Retinal pigment epithelial cell (primary cell): ENCODE measurements around the gene CDC25A.

Experiments used
- DNase-seq: peaks from one replicate; pipeline ENCODE4 v3.0.0-alpha.2; 2010; ENCODE audit warnings: low read depth
- H3K4me3 ChIP-seq: 2 replicates; pipeline ENCODE4 v1.5.1; 2011; ENCODE audit warnings: mild to moderate bottlenecking, low read length, control low read depth, moderate library complexity
- TF ChIP-seq, protein P1 (sequence below): conservative IDR thresholded peaks from 2 replicates; pipeline ENCODE4 v1.5.1; 2011; ENCODE audit warnings: low read depth, low read length, control low read depth, inconsistent platforms

The CDC25A gene

DNA sequence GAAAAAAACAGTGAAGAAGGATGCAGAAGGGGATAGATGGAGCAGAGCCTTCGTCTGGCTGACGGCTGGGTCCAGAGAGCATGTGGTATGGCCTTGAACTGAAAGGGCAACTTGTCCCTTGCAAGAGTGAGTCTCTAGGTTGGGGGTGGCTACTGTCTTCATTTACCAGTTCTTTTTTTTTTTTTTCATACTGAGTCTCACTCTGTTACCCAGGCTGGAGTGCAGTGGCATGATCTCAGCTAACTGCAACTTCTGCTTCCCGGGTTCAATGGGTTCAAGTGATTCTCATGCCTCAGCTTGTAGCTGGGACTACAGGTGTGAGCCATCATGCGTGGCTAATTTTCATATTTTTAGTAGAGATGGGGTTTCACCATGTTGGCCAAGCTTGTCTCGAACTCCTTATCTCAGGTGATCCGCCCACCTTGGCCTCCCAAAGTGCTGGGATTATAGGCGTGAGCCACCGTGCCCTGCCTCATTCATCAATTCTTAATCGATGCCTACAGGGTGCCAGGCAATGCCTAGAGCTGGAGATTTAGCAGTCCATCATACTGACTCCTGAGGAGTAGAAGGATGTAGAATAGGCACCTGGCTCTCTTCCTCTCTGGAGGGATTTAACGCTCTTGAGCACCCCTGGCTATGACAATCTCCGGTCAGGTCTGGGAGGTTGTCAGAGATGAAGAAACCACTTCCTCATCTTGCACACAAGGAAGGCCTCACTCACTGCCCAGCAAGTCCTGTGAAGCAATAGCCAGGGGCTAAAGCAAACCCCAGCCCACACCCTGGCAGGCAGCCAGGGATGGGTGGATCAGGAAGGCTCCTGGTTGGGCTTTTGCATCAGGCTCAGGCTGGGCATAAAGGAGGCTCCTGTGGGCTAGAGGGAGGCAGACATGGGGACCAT, 34.6 kb upstream of the CDC25A start, which contains the start of gene CAMP:
Gene CAMP (plus strand): TSS at position 880 of the 898 bp plus-strand sequence. CDS start 17 bp downstream, at position 897.
- DNase-seq, result no peak
- TF ChIP-seq, protein P1, sequence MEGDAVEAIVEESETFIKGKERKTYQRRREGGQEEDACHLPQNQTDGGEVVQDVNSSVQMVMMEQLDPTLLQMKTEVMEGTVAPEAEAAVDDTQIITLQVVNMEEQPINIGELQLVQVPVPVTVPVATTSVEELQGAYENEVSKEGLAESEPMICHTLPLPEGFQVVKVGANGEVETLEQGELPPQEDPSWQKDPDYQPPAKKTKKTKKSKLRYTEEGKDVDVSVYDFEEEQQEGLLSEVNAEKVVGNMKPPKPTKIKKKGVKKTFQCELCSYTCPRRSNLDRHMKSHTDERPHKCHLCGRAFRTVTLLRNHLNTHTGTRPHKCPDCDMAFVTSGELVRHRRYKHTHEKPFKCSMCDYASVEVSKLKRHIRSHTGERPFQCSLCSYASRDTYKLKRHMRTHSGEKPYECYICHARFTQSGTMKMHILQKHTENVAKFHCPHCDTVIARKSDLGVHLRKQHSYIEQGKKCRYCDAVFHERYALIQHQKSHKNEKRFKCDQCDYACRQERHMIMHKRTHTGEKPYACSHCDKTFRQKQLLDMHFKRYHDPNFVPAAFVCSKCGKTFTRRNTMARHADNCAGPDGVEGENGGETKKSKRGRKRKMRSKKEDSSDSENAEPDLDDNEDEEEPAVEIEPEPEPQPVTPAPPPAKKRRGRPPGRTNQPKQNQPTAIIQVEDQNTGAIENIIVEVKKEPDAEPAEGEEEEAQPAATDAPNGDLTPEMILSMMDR, result no peak
- H3K4me3 ChIP-seq, result no peak within 1 kb of the TSS

DNA sequence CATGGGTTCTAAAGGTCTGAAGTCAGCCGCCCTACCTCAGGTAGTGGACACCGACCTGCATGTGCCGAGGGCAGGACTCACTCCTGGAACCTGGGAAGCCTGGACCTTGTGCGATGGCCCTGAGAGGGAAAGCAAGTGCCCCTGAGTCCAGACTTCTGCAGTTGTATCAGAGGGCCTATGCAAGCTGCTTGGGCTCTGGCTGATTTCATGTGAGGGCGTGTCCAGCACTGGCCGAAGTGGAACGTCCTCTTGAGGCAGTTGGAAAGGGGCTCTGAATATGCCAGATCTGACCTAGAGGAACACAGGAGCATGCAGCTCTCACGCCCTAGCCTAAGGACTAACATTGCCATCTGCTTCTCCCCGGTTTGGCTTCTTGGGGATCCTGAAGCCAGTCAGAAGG, 32.5 kb upstream of the CDC25A start:
- no peak overlapping the region for H3K4me3 ChIP-seq
- DNase-seq, result no peak
- TF ChIP-seq, protein P1, result no peak

DNA sequence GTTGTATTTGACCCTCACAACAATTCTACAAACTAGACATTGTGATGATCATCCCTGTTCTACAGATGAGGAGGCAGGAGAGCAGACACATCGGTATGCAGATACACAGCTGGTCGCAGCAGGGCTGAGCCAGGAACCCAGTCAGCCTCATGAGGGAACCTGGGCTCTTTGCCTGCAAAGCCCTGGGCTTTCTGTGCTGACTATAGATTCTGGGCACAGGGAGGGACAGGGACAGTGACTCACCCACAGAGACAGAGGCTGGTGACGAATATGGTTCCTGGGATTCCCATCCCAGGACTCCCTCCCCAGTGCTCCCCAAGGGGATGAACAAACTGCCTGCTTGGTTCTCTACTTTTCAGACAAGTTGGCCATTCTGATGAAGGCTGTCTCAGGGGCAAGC, 31.3 kb upstream of the CDC25A start:
- no peak for DNase-seq
- H3K4me3 ChIP-seq, result no peak overlapping the region
- TF ChIP-seq, protein P1, result no peak

GRCh38 chr3:48218537-48218936, 30.3 kb upstream of the CDC25A start:
- no peak for DNase-seq
- TF ChIP-seq, protein P1, result no peak
- no peak overlapping the region for H3K4me3 ChIP-seq

- no peak overlapping the region for H3K4me3 ChIP-seq
- TF ChIP-seq, protein P1, result no peak
- DNase-seq, result no peak
Observed at GRCh38 chr3:48217449-48217848, 29.2 kb upstream of the CDC25A start.

DNA sequence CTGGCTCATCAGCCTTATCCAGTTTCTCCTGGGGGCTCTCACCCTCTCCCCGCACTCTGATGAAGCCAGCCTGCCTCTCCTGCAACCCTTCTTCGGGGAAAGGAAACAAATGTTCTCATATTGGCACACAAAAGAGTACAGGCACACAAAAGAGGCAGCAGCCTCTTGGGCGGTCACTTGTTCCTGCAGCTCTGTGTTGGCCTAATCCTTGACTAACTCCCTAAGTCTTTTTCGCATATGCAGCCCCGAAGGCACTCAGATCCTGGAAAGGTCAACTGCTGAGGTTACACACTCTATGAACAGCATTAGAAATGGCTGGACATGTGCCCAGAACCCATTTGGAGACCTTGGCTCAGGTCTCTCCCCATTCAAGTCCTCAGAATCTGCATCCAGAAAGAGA, 27.7 kb upstream of the CDC25A start:
- peak; percentile 35 for DNase-seq
- TF ChIP-seq, protein P1, result no peak
- no peak overlapping the region for H3K4me3 ChIP-seq

GRCh38 chr3:48215466-48215865, 27.2 kb upstream of the CDC25A start:
- TF ChIP-seq, protein P1, result no peak
- H3K4me3 ChIP-seq, result no peak overlapping the region
- DNase-seq, result peak; percentile 14
